LNCaP clone FGC (cell line): ENCODE results near the gene EXOC1L.

Experiments
- DNase-seq: peaks from one replicate; pipeline ENCODE4 v3.0.0-alpha.2; 2011; ENCODE audit warnings: low read depth
- H3K4me3 ChIP-seq: 2 replicates; pipeline ENCODE4 v1.5.1; 2011; ENCODE audit warnings: mild to moderate bottlenecking, low read depth, low read length, control low read depth
- TF ChIP-seq, protein P1 (sequence below): IDR thresholded peaks from 2 replicates; pipeline ENCODE4 v1.5.1; 2012; ENCODE audit warnings: mild to moderate bottlenecking; ENCODE audit not compliant: control insufficient read depth, insufficient read depth; ENCODE audit errors: extremely low read depth

EXOC1L gene

DNA sequence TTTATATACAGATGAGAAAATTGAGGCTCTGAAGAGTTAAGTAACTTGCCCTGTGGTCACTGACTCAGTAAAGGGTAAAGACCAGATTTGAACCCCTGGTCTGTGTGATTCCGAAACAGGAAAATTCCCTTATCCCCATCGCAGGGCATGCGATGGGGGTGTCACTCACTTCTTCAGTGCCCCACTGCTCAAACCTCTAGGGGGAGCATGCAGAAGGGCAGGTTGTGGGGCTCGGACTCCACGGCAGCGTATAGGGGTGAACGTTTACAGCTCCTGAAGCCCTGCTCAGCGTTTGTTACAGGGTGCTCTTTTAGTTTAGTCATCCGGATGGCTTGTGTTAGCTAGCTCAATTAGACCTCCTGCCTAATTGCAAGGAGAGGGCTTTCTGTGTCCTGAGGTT, 30.1 kb downstream of the EXOC1L start:
- TF ChIP-seq, protein P1, sequence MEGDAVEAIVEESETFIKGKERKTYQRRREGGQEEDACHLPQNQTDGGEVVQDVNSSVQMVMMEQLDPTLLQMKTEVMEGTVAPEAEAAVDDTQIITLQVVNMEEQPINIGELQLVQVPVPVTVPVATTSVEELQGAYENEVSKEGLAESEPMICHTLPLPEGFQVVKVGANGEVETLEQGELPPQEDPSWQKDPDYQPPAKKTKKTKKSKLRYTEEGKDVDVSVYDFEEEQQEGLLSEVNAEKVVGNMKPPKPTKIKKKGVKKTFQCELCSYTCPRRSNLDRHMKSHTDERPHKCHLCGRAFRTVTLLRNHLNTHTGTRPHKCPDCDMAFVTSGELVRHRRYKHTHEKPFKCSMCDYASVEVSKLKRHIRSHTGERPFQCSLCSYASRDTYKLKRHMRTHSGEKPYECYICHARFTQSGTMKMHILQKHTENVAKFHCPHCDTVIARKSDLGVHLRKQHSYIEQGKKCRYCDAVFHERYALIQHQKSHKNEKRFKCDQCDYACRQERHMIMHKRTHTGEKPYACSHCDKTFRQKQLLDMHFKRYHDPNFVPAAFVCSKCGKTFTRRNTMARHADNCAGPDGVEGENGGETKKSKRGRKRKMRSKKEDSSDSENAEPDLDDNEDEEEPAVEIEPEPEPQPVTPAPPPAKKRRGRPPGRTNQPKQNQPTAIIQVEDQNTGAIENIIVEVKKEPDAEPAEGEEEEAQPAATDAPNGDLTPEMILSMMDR: no peak
- H3K4me3 ChIP-seq: no peak overlapping the region
- DNase-seq: no peak

DNA sequence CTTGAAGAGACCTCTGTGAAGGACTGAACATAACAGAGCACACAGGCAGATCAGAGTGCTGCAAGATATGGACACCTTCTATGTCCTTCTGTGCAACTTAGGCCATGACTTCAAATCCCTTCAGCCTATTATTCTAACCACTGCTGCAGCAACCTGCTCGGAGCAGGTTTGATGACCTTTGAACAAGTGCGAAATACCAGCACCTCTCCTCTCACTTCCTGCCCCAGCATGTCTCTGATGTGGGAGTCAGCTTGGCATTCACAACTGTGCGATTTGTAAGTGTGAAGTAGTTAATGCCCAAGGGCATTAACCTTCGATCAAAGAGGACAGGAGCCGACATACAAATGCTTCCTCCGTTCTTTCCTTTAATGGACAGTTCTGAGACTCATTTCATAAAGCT, 32.3 kb downstream of the EXOC1L start:
- TF ChIP-seq, protein P1: no peak
- no peak overlapping the region for H3K4me3 ChIP-seq
- no peak for DNase-seq

DNA sequence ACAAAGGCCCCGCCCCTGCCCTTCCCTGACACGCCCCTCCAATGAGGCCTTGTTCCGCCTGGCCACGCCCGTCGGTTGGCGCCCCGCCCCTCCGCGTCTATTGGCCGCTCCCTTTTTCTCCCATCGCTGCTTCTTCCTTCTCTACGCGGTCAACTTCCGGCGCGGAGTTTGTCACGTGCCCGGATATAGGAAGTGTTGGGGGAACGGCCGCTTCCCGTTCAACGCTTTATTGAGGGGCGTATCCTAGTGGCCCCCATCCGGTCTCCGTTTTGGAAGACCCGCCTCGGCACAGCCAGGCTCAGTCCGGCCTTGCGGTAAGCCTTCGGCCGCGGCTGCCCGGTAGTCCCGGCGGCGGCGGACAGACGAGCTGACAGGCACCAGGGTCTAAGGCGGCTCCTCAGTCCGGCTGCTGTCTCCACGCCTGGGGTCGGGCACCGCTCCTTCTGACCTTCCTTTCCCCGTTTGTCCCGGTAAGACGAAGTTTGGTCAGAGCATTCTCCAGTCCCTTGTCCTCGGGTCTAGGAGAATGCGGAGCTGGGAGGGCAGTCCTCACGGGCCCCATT, 34.0 kb downstream of the EXOC1L start, which contains the start of gene EXOC1:
Gene EXOC1 (plus strand): TSS at position 165 of the 563 bp plus-strand sequence. CDS start 4,676 bp downstream, outside the sequence.
- H3K4me3 ChIP-seq: peak within 1 kb of the TSS; percentile 96
- peak; percentile 85 for DNase-seq
- TF ChIP-seq, protein P1: no peak

DNA sequence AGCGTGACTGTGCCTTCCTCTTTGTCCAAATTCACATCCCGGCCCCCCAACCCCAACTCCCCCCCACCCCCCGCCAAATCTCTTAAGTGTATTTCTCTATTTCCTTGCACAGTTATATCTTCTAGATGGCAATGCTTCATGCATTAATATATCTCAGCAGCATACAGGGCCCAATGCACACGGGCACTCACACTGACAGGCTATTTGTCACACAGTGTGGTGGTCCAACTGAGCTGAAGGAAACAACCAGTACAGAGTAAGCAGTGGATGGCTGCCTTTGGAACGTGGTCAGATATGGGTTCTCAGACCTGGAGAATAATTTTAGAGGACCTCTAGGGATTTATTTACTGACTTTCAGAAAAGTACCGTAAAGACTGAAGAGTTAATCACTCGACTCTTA, 34.5 kb downstream of the EXOC1L start:
- peak overlapping the region; percentile 96 for H3K4me3 ChIP-seq
- TF ChIP-seq, protein P1: no peak
- no peak for DNase-seq

DNA sequence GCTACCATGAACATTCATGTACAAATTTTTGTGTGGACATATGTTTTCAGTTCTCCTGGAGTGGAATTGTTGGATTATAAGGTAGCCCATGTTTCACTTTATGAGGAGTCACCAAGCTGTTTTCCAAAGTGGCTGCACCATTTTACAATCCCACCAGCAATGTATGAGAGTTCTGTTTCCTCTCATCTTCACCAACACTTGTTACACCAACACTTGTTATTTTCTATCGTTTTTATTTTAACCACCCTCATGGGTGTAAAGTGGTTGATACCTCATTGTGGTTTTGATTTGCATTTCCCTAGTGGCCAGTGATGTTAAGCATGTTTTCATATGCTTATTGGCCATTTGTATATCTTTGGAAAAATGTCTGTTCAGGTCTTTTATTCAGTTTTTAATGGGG, 38.0 kb downstream of the EXOC1L start:
- no peak overlapping the region for H3K4me3 ChIP-seq
- TF ChIP-seq, protein P1: no peak
- no peak for DNase-seq

DNA sequence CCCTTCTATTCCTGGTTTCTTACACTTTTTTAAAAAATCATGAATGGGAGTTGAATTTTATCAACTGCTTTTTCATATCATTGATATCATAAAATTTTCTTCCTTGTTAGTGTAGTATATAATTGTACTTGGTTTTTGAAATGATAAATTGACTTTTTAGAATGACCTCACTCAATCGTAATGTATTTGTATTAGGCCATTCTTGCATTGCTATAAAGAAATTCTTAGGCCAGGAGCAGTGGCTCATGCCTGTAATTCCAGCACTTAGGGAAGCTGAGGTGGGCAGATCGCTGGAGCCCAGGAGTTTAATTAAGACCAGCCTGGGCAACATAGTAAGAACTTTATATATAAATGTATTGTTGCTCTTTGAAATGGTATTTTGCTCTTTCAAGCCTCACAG, 40.1 kb downstream of the EXOC1L start:
- DNase-seq: no peak
- no peak overlapping the region for H3K4me3 ChIP-seq
- TF ChIP-seq, protein P1: no peak

DNA sequence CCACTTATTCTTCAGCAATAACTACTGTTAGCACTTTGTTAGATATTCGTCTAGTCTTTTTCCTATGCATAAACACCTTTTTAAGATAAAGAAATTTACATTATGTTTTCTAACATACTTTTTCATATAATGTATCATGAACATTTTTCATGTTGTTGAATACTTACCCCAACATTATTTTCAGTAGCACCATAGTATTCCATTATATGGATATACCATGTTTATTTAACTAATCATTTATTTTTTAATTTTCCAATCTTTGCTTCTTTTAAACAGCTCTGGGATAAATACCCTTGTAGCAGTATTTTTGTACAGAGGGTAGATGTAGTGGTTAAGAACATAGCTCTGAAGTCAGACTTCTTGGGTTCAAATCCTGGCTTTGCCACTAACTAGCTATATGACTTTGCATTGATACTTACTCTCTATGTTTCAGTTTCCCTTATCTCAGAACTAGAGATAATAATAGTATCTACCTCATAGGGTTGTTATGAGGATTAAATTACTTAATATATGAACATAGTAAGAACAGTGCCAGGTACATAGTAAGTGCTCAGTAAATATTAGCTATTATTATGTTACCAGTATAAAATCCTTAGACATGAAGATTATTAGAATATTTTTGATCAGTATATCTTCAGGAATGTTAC, 45.1 kb downstream of the EXOC1L start:
- no peak overlapping the region for H3K4me3 ChIP-seq
- TF ChIP-seq, protein P1: no peak
- no peak for DNase-seq
